HG03159 (cell line): Measurements from ENCODE around the gene CD8B.
"Not testable (repeated sequence)": the region's sequence is repeated elsewhere in the genome, so short reads cannot be mapped to it uniquely, and the experiment has no call there.

Experiments
- ATAC-seq: cut with Tn5 transposase; IDR thresholded peaks from one replicate; pipeline ENCODE4 v1.9.1; 2021; ENCODE audit warnings: mild to moderate bottlenecking, moderate library complexity; ENCODE audit not compliant: unreplicated experiment

Gene CD8B

GRCh38 chr2:86861628-86862379 lies at the start of gene CD8B:
CD8B (minus strand) TSS chr2:86861886; CDS start chr2:86861865, 21 bp downstream.
- not testable (repeated sequence) for ATAC-seq

DNA sequence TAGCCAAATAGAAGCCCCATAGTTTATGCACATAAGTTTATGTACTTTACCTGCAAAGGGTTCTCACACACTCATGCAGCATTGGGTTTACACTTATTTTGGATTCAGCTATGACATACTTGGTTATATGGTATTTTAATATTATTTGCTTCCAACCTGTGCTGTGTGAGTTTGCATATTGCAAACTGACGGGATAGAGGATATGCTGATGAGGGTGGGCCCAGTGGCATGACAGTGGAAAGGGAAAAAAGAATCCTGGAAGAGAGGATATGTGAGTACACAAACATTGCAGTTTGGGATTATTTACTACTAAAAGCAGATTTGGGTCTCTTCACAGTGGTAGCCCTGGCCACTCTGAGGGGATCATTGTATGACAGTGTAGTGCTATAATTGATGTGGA lies 44.2 kb upstream of the CD8B start:
- ATAC-seq: not testable (repeated sequence)

DNA sequence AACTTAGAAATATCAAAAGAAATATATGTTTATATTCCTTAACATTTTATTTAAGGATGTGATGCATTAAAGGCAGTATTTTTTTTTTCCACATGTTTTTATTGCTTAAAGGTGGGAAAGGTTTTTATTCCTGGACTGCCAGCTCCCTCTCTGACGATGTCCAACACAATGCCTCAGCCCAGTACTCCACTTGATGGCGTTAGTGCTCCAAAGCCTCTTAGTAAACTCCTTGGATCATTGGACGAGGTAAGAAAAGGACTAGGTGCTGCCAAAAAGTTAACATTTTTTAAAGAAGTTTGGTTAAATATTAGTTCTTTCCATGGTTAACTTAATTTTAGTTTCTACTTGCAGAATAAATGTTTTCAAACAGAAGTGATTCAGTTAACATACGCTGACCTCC lies 39.0 kb upstream of the CD8B start:
- ATAC-seq: not testable (repeated sequence)

- ATAC-seq: not testable (repeated sequence)
Observed at GRCh38 chr2:86886026-86886425, 24.3 kb upstream of the CD8B start.

- ATAC-seq: not testable (repeated sequence)
Observed at GRCh38 chr2:86882865-86883264, 21.2 kb upstream of the CD8B start.

DNA sequence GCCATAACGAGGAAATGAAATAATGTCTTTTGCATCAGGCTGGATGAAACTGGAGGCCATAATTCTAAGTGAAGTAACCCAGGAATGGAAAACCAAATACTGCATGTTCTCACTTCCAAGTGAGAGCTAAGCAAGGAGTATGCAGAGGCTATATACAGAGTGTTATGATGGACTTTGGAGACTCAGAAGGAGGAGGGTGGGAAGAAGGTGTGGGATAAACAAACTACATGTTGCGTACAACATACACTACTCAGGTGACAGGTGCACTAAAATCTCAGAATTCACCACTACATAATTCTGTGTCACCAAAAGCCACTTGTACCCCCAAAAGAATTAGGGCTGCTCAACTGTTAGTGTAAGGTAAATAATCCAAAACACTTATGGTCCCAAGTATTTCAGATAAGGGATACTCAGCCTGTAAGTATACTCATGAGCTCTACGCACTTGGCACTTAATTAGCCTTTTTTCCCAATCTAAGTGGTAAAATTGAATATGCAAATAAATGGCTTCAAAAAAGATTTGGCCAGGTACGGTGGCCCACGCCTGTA lies 20.5 kb upstream of the CD8B start:
- not testable (repeated sequence) for ATAC-seq

GRCh38 chr2:86878986-86879385 lies 17.3 kb upstream of the CD8B start:
- ATAC-seq: not testable (repeated sequence)

- ATAC-seq: not testable (repeated sequence)
Observed at GRCh38 chr2:86870941-86871340, 9.3 kb upstream of the CD8B start.

DNA sequence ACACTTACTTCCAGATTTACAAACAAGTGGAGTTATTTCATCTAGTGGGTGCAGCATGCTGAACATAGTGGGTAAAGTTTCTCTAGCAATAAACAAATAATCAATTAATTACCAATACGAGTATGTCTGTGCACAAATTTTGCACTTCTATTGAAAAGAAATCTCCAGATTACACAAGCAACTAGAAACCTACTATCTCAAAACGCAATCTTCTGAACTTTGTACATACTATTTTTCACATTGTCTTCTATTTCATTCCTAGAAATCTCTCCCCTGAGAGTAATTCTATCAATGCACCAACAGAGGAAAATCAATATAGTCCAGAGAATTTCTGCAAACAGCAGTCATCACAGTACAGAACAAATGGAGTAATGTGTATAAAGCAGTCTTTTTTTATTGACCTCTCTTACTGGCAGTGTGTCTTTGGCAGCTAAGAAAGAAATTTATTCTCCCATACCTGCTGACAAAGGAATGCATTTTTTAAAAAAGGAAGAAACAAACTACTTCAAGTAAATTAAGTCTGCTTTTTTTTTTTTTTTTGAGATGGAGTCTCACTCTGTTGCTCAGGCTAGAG lies 7.3 kb upstream of the CD8B start:
- not testable (repeated sequence) for ATAC-seq

- ATAC-seq: not testable (repeated sequence)
Observed at GRCh38 chr2:86862380-86862703, 656 bp upstream of the CD8B start.

- ATAC-seq: not testable (repeated sequence)
Observed at GRCh38 chr2:86861175-86861574, 511 bp downstream of the CD8B start.

GRCh38 chr2:86860573-86860972 lies 1.1 kb downstream of the CD8B start:
- not testable (repeated sequence) for ATAC-seq

GRCh38 chr2:86857688-86858087 lies 4.0 kb downstream of the CD8B start:
- not testable (repeated sequence) for ATAC-seq

GRCh38 chr2:86856498-86856897 lies 5.2 kb downstream of the CD8B start:
- ATAC-seq: not testable (repeated sequence)

DNA sequence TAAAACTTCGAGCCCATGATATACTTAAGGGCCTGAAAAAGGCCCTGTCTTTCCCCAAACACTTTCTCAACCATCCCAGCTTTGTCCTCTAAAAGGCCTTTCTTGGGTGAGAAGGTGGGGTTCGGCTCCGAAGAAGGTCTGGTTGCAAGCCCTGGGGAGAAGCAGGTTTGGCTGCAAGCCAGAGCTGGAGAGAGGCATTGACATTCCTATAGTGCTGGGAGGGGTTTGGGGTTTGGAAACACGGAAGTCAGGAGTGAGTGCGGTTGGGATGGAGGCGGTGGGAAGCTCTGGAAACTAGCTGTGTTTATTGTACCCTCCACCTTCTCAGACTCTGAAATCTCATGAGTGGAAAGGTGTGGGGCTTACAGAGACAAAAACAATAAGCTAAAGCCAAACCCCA lies 5.7 kb downstream of the CD8B start:
- ATAC-seq: not testable (repeated sequence)

- ATAC-seq: not testable (repeated sequence)
Observed at GRCh38 chr2:86851581-86851980, 10.1 kb downstream of the CD8B start.

GRCh38 chr2:86842607-86843234 lies 19.0 kb downstream of the CD8B start:
- ATAC-seq: not testable (repeated sequence)

DNA sequence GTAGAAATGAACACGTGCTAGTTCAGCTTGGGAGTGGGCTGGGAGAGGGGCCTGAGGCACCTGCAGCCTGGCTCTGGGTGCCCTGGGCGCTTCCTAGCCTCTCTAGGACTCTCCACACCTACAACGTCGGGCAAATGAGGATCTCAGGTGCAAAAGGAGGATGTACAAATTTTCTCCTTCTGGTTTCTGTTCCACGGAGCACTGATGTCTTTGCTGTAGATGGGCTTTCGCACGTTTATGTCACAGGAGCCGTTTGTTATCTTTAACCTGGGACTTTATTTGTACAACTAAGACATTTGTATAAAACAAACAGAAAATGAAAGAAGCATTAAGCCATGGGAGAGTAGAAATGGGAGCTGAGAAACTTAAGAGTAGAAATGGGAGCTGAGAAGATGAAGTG lies 20.4 kb downstream of the CD8B start:
- ATAC-seq: not testable (repeated sequence)

DNA sequence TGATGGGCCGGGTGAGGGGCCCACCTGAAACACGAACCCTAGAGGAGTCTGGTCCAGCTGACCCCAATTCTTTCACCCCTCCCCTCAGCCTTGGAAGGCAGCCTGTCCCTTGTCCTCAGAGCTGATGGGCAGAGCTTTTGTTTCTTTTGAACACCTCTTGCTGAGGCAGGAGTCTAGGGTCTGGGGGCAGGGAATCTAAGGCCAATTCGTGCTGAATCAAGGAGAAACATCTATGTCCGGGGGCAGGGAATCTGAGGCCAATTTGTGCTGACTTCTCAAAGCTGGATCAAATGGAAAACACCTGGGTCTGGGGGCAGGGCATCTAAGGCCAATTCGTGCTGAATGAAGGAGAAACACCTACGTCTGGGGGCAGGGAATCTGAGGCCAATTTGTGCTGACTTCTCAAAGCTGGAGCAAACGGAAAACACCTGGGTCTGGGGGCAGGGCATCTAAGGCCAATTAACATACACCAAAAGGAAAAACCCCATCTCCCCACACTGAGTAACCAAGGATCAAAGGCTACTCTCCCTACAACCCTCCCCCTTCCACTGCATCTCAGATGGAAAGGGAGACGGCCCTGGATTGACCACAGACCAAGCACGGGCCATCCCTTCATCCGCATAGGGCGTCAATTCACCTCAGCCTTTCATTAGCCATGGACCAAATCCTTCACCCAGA lies 21.7 kb downstream of the CD8B start:
- ATAC-seq: not testable (repeated sequence)

DNA sequence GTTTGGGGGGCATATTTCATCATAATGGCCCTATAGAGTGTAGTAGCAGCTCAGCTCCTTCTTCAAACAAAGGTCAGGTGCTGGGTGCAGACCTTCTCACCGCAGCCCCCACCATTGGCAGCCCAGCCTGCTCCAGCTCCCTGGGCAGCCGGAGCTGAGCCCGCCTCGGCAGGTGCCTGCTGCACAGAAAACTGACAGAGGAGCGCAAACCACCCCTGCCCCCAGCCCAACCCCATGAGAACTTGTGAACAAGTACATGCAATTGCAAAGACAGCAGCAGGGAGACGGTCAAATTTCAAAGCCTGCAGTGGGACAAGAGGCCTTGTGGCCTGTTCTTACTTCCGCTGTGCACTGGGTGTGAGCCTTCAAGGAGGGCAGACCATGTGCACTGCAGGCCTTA lies 22.2 kb downstream of the CD8B start:
- ATAC-seq: not testable (repeated sequence)

DNA sequence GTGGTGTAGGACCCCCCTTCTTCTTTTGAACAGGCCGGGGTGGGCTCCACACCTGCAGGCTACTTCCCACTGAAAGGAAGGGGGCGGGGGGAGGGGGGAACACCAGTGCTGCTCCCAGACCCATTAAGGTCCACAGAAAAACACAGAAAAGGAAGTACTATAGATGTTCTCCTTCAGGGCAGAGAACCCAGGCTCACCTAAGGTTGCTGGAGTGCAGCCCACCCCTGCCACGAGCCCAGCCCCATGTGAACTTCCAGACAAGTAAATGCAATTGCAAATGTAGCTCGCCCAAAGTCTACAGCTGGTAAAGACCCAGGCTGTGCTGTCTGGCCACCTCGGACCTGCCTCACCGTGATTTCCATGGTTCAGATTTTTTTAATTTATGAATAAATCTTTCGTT lies 24.0 kb downstream of the CD8B start:
- not testable (repeated sequence) for ATAC-seq
